Epithelial cell of esophagus (primary cell): ENCODE results near the gene GHRH.
A peak's percentile ranks its signal among the peaks of the same experiment; 100 is the strongest.

ENCODE experiments used
- DNase-seq: peaks from one replicate; pipeline ENCODE4 v3.0.0; 2010; ENCODE audit warnings: low read depth
- H3K4me3 ChIP-seq: 2 replicates; pipeline ENCODE4 v1.5.1; 2011; ENCODE audit warnings: mild to moderate bottlenecking, low read length, control low read depth
- CTCF ChIP-seq: IDR thresholded peaks from 2 replicates; pipeline ENCODE4 v1.5.1; 2011; ENCODE audit warnings: low read depth, mild to moderate bottlenecking, low read length, control low read depth, inconsistent platforms; ENCODE audit not compliant: insufficient read depth; ENCODE audit errors: missing control alignments

Gene GHRH

GRCh38 chr20:37293301-37293943 lies 31.8 kb upstream of the GHRH start:
- DNase-seq = no peak
- no peak for TF ChIP-seq CTCF
- H3K4me3 ChIP-seq = no peak overlapping the region

- no peak for DNase-seq
- no peak overlapping the region for H3K4me3 ChIP-seq
- TF ChIP-seq CTCF = no peak
These were observed 30.1 kb upstream of the GHRH start for GRCh38 chr20:37291724-37292126.

GRCh38 chr20:37290158-37290810 lies 28.7 kb upstream of the GHRH start:
- peak overlapping the region; percentile 87 for H3K4me3 ChIP-seq
- no peak for TF ChIP-seq CTCF
- DNase-seq = no peak

- H3K4me3 ChIP-seq = no peak overlapping the region
- no peak for TF ChIP-seq CTCF
- DNase-seq = peak; percentile 90
These were observed 26.5 kb upstream of the GHRH start for GRCh38 chr20:37288091-37288490.

- TF ChIP-seq CTCF = no peak
- H3K4me3 ChIP-seq = no peak overlapping the region
- no peak for DNase-seq
These were observed 24.2 kb upstream of the GHRH start for GRCh38 chr20:37285664-37286374.

- TF ChIP-seq CTCF = no peak
- H3K4me3 ChIP-seq = no peak overlapping the region
- no peak for DNase-seq
These were observed 23.1 kb upstream of the GHRH start for GRCh38 chr20:37284691-37285161.
